DOHH2 (cell line): ENCODE measurements around the gene RASAL1.

Experiments used
- H3F3A ChIP-seq: fragments of 200-600 bp; sonication (generic), shearing (Covaris generic); 2 replicates; pipeline ENCODE4 v1.6.0; 2016; ENCODE audit warnings: antibody characterized with exemption, mild to moderate bottlenecking; ENCODE audit not compliant: control insufficient read depth, insufficient read depth
- H3K27ac ChIP-seq: fragments of 200-600 bp; sonication (generic); 2 replicates; pipeline ENCODE4 v1.5.1; 2014; ENCODE audit warnings: low read depth, mild to moderate bottlenecking, low read length, moderate library complexity
- H3K27me3 ChIP-seq: fragments of 200-600 bp; sonication (generic); 2 replicates; pipeline ENCODE4 v1.6.1; 2014; ENCODE audit warnings: mild to moderate bottlenecking, low read length, mixed read lengths; ENCODE audit not compliant: control insufficient read depth
- H3K36me3 ChIP-seq: fragments of 200-600 bp; sonication (generic); 2 replicates; pipeline ENCODE4 v1.6.1; 2014; ENCODE audit warnings: mild to moderate bottlenecking, low read length, moderate library complexity, mixed read lengths; ENCODE audit not compliant: control insufficient read depth
- H3K4me1 ChIP-seq: fragments of 200-600 bp; sonication (generic); 2 replicates; pipeline ENCODE4 v1.6.1; 2014; ENCODE audit warnings: mild to moderate bottlenecking, low read length, mixed read lengths; ENCODE audit not compliant: control insufficient read depth
- H3K4me2 ChIP-seq: fragments of 200-600 bp; sonication (generic); 2 replicates; pipeline ENCODE4 v1.6.0; 2014; ENCODE audit warnings: mild to moderate bottlenecking, low read length, moderate library complexity
- H3K4me3 ChIP-seq: fragments of 200-600 bp; sonication (generic); 2 replicates; pipeline ENCODE4 v1.5.1; 2014; ENCODE audit warnings: mild to moderate bottlenecking, low read length, mixed read lengths
- H3K79me2 ChIP-seq: fragments of 200-600 bp; sonication (generic); 2 replicates; pipeline ENCODE4 v1.6.1; 2014; ENCODE audit warnings: mild to moderate bottlenecking, low read length, mixed read lengths; ENCODE audit not compliant: control insufficient read depth
- H3K9me2 ChIP-seq: fragments of 200-600 bp; sonication (generic); replicated peaks from 2 replicates; pipeline ENCODE4 v1.6.1; 2014; ENCODE audit warnings: mild to moderate bottlenecking, low read length, mixed read lengths; ENCODE audit not compliant: control insufficient read depth
- H3K9me3 ChIP-seq: fragments of 200-600 bp; sonication (generic); 2 replicates; pipeline ENCODE4 v1.6.1; 2014; ENCODE audit warnings: antibody characterized with exemption, low read length, mixed read lengths; ENCODE audit not compliant: control insufficient read depth, insufficient read depth
- H4K20me1 ChIP-seq: fragments of 200-600 bp; sonication (generic); 2 replicates; pipeline ENCODE4 v1.6.0; 2014; ENCODE audit warnings: low read depth, mild to moderate bottlenecking, antibody characterized with exemption, low read length, moderate library complexity; ENCODE audit not compliant: control insufficient read depth, insufficient read depth
- CTCF ChIP-seq: fragments of 200-600 bp; sonication (generic); IDR thresholded peaks from one replicate; pipeline ENCODE4 v1.5.1; 2014; ENCODE audit warnings: antibody characterized with exemption, mild to moderate bottlenecking, low read depth, low read length; ENCODE audit not compliant: poor library complexity, severe bottlenecking
- EZH2phosphoT487 ChIP-seq: fragments of 200-600 bp; sonication (generic); IDR thresholded peaks from 2 replicates; pipeline ENCODE4 v1.6.1; 2017; ENCODE audit warnings: borderline replicate concordance, mild to moderate bottlenecking, antibody characterized with exemption, low read length, moderate library complexity, mixed read lengths

RASAL1 gene

GRCh38 chr12:113159937-113160336, 24.4 kb upstream of the RASAL1 start:
- H3K4me2 ChIP-seq = no peak overlapping the region
- H4K20me1 ChIP-seq = peaks cover 9% of the 10 kb centered on the region
- H3K36me3 ChIP-seq = peaks cover 75% of the 10 kb centered on the region
- peaks cover 41% of the 10 kb centered on the region for H3K4me1 ChIP-seq
- H3K27me3 ChIP-seq = no peaks in the 10 kb centered on the region
- TF ChIP-seq EZH2phosphoT487 = no peak
- no peak for TF ChIP-seq CTCF
- H3K27ac ChIP-seq = no peak overlapping the region
- no peaks in the 10 kb centered on the region for H3K9me3 ChIP-seq
- peaks cover 8% of the 10 kb centered on the region for H3K79me2 ChIP-seq
- H3K4me3 ChIP-seq = no peak overlapping the region
- no peaks in the 10 kb centered on the region for H3K9me2 ChIP-seq
- H3F3A ChIP-seq = peaks cover 19% of the 10 kb centered on the region

DNA sequence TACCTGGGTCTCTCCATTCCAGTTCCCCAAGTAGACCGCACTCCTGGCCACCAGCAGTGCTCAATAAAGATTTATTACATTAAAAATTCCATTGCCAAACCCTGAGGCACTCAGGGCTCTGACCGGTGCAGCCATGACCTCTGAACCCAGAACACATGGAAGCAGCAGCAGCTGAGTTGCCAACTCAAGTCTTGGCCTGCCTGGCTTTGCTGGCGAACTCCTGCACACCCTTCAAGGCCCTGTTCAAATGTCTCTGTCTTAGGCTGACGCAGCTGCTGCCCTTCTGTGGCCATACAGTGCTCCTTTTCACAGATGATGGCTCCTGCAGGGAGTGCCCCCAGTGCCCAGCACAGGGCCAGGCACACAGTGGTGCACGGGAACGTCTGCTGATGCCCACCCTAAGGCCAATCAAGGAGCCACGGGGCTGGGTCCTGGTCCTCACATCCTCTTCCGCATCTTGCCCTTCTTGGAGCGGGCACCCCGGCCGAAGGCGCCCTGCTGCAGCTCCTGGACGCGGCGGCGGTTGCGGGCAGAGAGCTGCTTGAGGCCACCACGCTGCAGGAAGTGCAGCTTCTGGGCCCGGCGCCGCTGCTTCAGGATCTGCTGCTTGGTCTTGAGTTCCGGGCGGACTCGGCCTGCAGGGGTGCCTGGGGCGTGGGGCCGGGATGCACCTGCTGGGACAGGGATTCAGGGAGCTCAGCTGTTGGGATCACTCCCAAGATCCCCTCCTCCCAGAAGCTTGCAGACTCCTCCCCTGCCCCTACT, 23.1 kb upstream of the RASAL1 start:
- peaks cover 54% of the 10 kb centered on the region for H3K4me1 ChIP-seq
- peaks cover 8% of the 10 kb centered on the region for H3K79me2 ChIP-seq
- H3K27me3 ChIP-seq = peaks cover 3% of the 10 kb centered on the region; the same call in 1 of the 2 replicates
- no peak overlapping the region for H3K4me3 ChIP-seq
- H3K36me3 ChIP-seq = peaks cover 69% of the 10 kb centered on the region
- no peak overlapping the region for H3K4me2 ChIP-seq
- TF ChIP-seq EZH2phosphoT487 (no peak), CTCF (no peak)
- peaks cover 9% of the 10 kb centered on the region for H4K20me1 ChIP-seq
- H3K27ac ChIP-seq = no peak overlapping the region
- H3K9me2 ChIP-seq = no peaks in the 10 kb centered on the region
- no peaks in the 10 kb centered on the region for H3K9me3 ChIP-seq
- H3F3A ChIP-seq = peaks cover 26% of the 10 kb centered on the region

DNA sequence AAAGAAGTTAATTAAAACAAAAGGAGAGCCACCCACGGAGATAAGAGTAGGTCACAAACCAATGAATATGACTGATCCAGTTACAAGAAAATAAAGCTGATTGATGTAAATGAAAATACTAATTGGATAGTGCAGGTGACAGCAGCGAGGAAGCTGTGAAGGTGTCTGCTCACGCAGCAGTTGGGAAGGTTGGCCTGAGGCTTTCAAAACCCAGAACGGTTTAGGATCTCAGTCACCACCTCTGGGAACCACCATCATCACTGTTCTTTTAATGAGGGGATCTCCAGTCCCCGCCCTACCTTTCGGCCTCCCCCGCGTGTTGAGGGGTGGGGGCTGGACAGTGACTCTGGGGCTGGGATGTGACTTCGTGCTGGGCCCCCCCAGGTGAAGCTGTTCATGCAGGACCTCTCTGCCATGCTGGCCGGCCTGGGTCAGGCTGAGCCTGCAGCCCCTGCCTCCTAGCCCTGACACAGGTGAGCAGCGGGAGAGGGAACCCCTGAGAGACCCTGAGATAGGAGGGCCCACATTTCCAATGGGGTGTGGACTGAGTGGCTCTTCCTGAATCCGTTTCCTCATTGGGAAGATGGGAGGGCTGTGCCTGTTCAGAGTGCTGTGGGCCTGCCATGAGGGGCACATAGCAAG, 21.8 kb upstream of the RASAL1 start:
- Histone ChIP-seq H3K4me3 (no peak overlapping the region), H3K9me3 (no peaks in the 10 kb centered on the region), H3K4me2 (no peak overlapping the region), H3K27ac (no peak overlapping the region), H4K20me1 (peaks cover 9% of the 10 kb centered on the region), H3K79me2 (peaks cover 8% of the 10 kb centered on the region), H3K4me1 (peaks cover 55% of the 10 kb centered on the region), H3F3A (peaks cover 26% of the 10 kb centered on the region), H3K27me3 (peaks cover 3% of the 10 kb centered on the region; the same call in 1 of the 2 replicates), H3K36me3 (peaks cover 56% of the 10 kb centered on the region), H3K9me2 (no peaks in the 10 kb centered on the region)
- no peak for TF ChIP-seq EZH2phosphoT487
- TF ChIP-seq CTCF = no peak
